GM13976 (cell line): ENCODE measurements around the gene EVI2B.

Experiments
- DNase-seq: peaks from one replicate; pipeline ENCODE4 v3.0.0; 2012; ENCODE audit warnings: low spot score
- in situ Hi-C: fragments of 300-500 bp; cut with MboI; formaldehyde crosslinking; loops from one replicate; pipeline ENCODE4 v1.12.0; 2022; ENCODE audit warnings: low sequenced_read_pairs, mixed read lengths, inconsistent platforms; ENCODE audit not compliant: unreplicated experiment
- TF ChIP-seq, protein P1 (sequence below): IDR thresholded peaks from 2 replicates; pipeline ENCODE4 v1.5.1; 2012; ENCODE audit warnings: borderline replicate concordance, mild to moderate bottlenecking; ENCODE audit not compliant: insufficient read depth; ENCODE audit errors: extremely low read depth, missing control alignments, control extremely low read depth

The EVI2B gene

DNA sequence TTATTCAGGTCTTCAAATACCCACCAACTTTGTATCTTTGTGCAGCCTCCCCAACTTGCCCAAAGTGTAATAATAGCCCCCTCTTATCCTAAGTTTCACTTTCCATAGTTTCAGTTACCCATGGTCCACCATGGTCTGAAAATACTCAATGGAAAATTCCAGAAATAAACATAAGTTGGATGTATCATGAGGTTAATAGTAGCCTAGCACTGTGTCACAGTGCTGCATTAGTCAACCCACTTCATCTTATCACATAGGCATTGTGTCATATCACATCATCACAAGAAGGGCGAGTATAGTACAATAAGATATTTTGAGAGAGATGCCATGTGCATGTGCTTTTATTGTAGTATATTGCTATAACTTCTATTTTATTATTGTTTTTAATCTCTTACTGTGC is 38.7 kb downstream of the EVI2B start:
- no peak for DNase-seq
- in situ Hi-C loops, result no loop called here
- TF ChIP-seq, protein P1, sequence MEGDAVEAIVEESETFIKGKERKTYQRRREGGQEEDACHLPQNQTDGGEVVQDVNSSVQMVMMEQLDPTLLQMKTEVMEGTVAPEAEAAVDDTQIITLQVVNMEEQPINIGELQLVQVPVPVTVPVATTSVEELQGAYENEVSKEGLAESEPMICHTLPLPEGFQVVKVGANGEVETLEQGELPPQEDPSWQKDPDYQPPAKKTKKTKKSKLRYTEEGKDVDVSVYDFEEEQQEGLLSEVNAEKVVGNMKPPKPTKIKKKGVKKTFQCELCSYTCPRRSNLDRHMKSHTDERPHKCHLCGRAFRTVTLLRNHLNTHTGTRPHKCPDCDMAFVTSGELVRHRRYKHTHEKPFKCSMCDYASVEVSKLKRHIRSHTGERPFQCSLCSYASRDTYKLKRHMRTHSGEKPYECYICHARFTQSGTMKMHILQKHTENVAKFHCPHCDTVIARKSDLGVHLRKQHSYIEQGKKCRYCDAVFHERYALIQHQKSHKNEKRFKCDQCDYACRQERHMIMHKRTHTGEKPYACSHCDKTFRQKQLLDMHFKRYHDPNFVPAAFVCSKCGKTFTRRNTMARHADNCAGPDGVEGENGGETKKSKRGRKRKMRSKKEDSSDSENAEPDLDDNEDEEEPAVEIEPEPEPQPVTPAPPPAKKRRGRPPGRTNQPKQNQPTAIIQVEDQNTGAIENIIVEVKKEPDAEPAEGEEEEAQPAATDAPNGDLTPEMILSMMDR, result no peak

DNA sequence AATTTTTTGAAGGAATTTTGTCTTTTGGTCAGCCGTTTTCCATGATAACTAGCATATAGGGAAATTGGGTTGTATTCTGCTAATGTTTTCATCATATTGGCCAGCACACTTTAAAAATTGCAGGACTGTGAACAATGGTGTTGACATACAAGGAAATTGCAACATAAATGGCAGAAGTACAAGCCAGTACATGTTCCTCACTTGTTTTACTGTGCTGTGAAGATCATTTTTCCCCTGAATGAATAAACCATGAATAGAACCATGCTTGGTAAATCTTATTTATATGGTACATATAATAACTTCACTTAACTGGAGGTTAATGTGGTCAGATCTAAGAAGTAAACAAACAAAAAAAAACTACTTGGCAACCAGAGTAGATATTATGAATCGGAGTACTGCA is 39.6 kb downstream of the EVI2B start:
- TF ChIP-seq, protein P1, result no peak
- no peak for DNase-seq
- in situ Hi-C loops, result no loop called here

DNA sequence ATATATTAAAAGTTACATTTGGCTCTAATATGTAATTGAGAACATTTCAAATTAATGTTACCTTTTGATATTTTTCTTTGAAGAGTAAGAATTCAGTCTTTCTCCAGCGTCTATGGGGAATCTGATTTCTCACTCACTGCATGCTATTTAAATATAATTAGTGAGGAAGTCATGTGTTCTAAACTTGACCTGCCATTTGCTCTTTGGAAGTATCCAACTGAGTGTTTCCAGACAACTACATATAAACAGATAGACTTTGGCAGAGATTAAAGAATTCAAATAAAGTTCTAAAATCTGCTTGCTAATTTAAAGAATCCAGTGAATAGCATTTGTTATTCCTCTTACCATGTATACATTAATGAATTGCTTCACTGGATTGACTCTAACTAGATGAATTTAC is 40.3 kb downstream of the EVI2B start:
- in situ Hi-C loops, result no loop called here
- no peak for DNase-seq
- TF ChIP-seq, protein P1, result no peak

DNA sequence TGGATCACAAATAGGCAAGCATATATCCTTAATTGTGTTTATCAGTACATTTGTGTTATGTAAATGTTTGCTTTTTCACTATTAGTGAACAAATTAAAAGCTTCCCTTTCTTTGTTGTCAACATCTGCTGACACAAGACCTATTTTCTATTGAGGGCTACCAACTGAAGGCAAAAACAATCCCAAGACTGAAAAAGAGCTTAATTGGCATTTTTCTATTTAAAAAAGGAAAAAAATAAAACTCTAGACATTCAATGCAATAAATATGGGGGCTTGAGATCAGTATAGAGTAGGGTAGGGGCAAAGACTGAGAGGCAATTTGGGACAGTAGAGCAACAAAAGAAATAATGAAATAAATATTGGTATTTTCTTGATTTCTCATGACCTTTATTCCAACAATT is 41.1 kb downstream of the EVI2B start:
- TF ChIP-seq, protein P1, result no peak
- DNase-seq, result no peak
- in situ Hi-C loops, result no loop called here

DNA sequence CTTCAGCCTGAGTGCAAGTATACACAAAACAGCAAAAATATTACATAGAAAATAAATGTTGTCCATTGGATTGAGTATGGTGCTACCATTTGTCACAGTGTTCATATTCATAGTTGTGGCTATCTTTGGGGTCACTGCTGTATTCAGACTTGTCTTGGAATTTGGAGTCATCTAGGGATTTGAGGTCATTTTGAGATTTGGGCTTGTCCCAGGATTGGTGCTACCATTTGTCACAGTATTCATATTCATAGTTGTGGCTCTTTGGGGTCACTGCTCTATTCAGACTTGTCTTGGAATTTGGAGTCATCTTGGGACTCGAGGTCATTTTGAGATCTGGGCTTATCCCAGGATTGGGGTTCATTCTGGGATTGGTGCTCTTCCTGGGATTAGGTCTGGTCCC is 41.6 kb downstream of the EVI2B start:
- no peak for DNase-seq
- in situ Hi-C loops, result no loop called here
- TF ChIP-seq, protein P1, result no peak

DNA sequence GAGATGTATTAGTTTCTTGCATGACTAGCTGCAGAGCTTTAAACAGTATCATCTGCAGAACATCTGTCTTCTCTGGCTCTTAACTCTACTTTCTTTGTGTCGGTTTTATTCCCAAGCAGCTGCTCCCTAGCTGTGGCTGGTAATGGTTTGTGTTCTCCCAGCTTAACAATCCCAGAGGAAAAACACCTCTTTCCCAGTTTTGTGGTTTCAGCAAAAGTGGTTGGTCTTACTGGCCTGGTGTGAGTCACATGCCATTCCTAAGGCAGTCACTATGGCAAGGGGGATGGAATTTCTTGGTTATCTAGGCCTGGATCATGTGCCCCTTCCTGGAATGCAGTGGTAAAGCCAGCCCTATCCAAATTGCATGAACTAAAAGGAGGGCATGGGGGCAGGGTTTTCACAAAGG is 44.3 kb downstream of the EVI2B start:
- TF ChIP-seq, protein P1, result no peak
- in situ Hi-C loops, result no loop called here
- no peak for DNase-seq

DNA sequence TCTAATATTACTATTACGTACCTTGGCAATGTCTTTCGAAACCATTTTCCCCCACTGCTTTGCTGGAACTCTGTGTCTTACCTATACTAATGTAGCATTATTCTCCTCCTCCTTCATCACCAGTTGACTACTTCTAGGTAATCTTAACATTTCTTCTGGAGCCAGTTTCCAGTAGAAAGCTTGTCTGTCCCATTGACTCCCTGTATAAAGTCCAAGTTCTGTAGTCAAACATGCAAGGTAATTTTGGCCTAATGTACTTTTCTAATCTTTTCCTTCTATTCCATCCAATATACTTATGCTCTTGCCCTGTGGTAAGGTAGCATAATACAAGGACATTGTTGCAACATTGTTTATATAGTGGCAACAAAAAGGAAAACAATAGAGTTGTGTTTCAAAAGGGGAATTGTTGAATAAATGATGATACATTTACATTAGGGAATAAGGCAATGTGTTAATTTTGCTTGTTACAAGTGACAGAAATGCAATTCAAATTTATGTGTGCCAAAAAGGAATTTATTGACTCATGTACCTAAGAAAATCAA is 44.7 kb downstream of the EVI2B start:
- TF ChIP-seq, protein P1, result no peak
- DNase-seq, result no peak
- in situ Hi-C loops, result no loop called here
